ENCODE measurements around the gene ZC3H7B.

The ZC3H7B gene

GRCh38 chr22:41332217-41332939 lies 31.1 kb downstream of the ZC3H7B start:
- DNase-seq (ENCODE audit: low read depth), result no peak

GRCh38 chr22:41333806-41334205 lies 32.5 kb downstream of the ZC3H7B start:
- DNase-seq (ENCODE audit: low read depth), result no peak

GRCh38 chr22:41334215-41334614 lies 32.9 kb downstream of the ZC3H7B start:
- no peak for DNase-seq (ENCODE audit: low read depth)

GRCh38 chr22:41334951-41335635 lies 33.8 kb downstream of the ZC3H7B start:
- DNase-seq (ENCODE audit: low read depth), result no peak

- DNase-seq (ENCODE audit: low read depth), result no peak
These were observed 37.4 kb downstream of the ZC3H7B start for GRCh38 chr22:41338614-41339212.

- no peak for DNase-seq (ENCODE audit: low read depth)
These were observed 38.5 kb downstream of the ZC3H7B start for GRCh38 chr22:41339823-41340222.

GRCh38 chr22:41340357-41340756 lies 39.0 kb downstream of the ZC3H7B start:
- no peak for DNase-seq (ENCODE audit: low read depth)

- DNase-seq (ENCODE audit: low read depth), result no peak
These were observed 39.7 kb downstream of the ZC3H7B start for GRCh38 chr22:41341012-41341411.

GRCh38 chr22:41341990-41342389 lies 40.7 kb downstream of the ZC3H7B start:
- no peak for DNase-seq (ENCODE audit: low read depth)

- no peak for DNase-seq (ENCODE audit: low read depth)
These were observed 42.0 kb downstream of the ZC3H7B start for GRCh38 chr22:41343300-41343699.

- no peak for DNase-seq (ENCODE audit: low read depth)
These were observed 42.4 kb downstream of the ZC3H7B start for GRCh38 chr22:41343717-41344116.

GRCh38 chr22:41344189-41344788 lies 43.0 kb downstream of the ZC3H7B start:
- DNase-seq (ENCODE audit: low read depth), result no peak

- no peak for DNase-seq (ENCODE audit: low read depth)
These were observed 44.5 kb downstream of the ZC3H7B start for GRCh38 chr22:41345807-41346335.

GRCh38 chr22:41347066-41347859 lies 45.9 kb downstream of the ZC3H7B start:
- DNase-seq (ENCODE audit: low read depth), result no peak

- no peak for DNase-seq (ENCODE audit: low read depth)
These were observed 47.7 kb downstream of the ZC3H7B start for GRCh38 chr22:41348964-41349484.

- DNase-seq (ENCODE audit: low read depth), result no peak
These were observed 48.8 kb downstream of the ZC3H7B start for GRCh38 chr22:41350087-41350486.

GRCh38 chr22:41351011-41351410 lies 49.7 kb downstream of the ZC3H7B start:
- DNase-seq (ENCODE audit: low read depth), result no peak

GRCh38 chr22:41352058-41352457 lies 50.7 kb downstream of the ZC3H7B start:
- DNase-seq (ENCODE audit: low read depth), result no peak

GRCh38 chr22:41353862-41354575 lies 52.7 kb downstream of the ZC3H7B start:
- no peak for DNase-seq (ENCODE audit: low read depth)

GRCh38 chr22:41354979-41355378 lies 53.7 kb downstream of the ZC3H7B start:
- DNase-seq (ENCODE audit: low read depth), result no peak

- no peak for DNase-seq (ENCODE audit: low read depth)
These were observed 54.6 kb downstream of the ZC3H7B start for GRCh38 chr22:41355895-41356294.
